HCEC 1CT (cell line): Measurements from ENCODE around the gene HOXA10.

ENCODE experiments used
- DNase-seq: peaks from one replicate; pipeline ENCODE4 v3.0.0-alpha.2; 2017

The HOXA10 gene

DNA sequence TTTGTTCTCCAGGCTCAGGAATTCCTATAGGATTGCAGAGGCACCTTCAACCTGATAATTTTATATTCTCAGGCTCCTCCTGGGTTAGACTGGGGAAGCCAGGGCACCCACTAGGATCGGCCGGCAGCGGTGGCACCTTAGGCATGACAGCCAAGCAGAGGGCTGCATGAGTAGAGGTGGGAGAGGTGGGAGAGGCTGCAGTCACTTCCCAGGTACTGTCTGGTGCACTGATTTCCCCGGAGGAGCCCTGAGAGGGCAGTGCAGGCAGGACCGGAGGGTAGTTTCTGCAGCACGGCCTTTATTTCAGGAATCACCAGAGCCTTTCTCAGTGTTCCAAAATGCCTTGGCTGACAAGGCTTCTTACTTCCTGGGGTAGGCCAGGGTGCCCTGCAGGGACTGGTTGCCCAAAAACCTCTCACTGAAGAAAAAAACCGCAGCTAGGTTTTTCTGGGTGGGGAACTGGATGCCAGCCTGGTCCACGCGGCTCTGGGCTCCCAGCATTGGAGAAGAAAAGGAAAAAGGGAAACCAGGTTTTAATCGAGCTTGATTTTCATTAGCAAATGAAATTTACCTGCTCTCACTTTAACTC is 29.3 kb upstream of the HOXA10 start:
- no peak for DNase-seq

GRCh38 chr7:27202862-27203134 is 28.7 kb upstream of the HOXA10 start:
- DNase-seq = no peak

DNA sequence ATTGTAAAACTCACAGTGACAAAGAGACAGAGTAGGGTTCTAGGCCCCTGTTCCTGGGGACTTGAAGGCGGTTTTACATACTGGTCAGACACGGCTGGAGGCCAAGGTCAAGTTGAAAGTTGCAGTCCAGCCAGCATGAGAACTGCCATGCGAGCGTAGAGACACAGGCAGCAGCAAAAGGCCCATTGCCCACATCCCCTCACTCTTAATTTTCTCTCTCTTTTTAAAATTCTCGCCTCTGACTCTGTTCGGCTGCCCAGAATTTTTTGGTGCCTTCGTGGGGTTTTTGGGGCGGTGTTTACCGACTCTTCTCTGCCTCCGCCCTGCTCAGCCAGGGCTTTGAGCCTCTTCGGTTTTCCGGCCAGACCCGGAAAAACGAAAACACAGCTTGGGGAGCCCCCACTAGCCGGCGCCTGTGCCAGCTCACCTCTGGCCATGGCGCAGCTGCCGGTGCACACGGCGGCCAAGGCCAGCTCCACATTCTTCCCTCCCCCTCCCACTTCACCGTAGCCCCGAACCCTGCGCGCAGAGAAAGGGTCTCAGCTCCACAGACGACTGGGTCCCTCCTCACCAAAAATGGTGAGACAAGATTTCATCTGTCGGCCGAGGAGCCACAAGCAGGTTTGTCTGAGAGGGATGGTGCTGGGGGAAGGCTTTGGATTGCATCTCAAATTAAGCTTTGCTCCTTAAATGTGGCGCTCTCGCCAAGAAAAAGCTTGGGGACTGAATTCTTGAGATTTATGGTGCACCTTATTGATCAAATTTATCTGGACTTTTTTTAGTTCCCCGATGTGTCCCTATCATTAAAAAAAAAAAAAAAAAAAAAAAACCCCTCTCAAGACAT is 28.1 kb upstream of the HOXA10 start:
- DNase-seq = no peak

DNA sequence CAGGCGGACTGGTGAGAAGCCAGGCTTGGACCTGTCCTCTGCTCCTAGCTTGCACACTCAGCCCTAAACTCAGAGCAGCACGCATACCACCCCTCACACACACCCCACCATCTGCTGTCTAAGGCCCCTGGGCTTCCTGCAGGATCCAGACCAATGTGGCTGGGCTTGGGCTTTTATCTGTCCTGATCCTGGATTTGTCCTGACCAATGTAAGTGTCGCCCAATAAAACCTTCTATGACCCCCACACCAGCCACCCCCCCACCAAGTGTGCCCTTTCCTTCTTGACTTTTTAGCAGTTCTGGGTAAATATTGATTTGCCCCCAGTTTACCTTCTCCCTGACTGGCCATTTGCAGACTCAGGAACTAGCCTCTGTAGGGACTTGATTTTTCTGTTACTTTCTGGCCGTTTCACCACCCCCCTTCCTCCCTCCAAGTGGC is 27.5 kb upstream of the HOXA10 start:
- DNase-seq = no peak

DNA sequence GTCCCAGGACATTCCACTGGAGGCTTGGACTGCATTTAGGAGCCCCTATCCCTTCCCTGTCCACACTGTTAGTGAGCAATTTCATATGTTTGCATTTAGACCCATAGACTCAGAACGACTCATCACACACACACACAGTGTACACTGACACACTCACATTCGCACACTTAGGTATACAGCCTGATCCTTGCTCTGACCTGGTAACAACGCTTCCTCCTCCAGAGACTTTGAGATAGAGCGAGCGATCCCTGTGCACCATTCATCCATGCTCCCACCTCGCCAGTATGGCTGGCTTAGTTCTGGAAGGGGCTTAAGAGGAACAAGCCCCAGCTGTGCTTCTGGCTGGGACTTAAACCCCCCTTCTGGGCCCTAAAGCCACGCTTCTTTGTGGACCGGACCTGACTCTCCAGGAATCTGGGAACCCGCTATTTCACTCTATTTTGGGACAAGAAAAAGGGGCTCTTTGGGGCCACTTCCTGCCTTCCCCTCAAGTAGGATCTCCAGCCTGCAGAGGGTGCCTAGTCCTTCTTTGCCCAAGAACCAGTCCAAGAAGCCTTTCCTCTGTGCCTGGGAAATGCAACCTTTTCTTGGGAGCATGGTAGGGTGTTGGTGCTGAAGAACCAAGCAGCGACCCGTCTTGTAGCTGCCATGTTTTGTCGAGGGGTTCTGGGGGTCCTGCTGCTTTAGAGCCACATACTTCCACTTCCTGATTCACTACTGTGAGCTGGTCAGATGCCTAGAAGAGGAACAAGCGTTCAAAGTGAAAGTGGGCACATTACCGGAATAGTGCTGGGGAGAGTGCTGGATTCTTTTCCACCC is 26.9 kb upstream of the HOXA10 start:
- DNase-seq = no peak

GRCh38 chr7:27199849-27200760 is 26.0 kb upstream of the HOXA10 start, which contains the start of gene HOXA13:
Gene HOXA13 (minus strand): TSS chr7:27200091. CDS start chr7:27200077, 14 bp downstream.
- peak; percentile 61 for DNase-seq

GRCh38 chr7:27198871-27199801 is 25.0 kb upstream of the HOXA10 start:
- DNase-seq = no peak

GRCh38 chr7:27198138-27198841 is 24.2 kb upstream of the HOXA10 start:
- DNase-seq = no peak

DNA sequence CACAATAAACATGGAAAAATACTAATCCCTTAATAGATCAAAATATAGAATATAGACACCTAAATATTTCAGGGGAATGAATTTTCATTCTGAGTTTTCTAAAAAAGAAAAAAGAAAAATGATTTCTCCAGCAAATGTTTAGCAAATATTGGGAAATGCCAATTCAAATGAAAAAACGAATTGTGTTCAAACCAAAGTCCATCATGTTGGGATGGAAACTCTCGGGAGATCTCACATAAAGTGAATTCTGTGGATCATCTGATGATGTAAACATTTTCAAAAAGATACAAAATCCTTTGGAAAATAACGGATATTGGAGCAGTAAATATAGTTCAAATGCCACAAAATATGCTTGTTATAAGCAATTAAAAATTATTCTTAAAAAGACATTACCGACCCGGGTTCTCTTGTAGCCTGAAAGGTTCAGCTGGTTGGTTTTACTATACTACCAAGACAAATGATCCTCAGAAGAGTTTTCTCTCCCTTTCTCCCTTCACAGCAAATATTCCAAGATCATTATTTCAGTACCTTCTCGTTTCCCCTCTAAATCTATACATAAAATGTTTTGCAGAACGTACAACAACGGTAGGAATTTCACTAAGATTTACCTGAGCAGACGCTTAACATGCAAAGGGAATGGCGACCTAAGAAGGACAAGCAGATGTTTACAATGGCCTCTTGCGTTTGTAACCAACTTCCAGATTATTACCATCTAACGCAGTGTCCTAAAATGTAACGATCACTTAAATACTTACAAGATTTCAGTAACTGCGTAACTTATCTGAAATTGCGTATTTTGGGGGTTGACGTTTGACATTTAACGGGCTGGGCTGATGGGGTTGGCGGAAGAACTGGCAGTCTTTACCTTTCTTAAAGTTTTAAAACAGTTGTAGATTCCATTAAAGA is 23.3 kb upstream of the HOXA10 start:
- DNase-seq = no peak

DNA sequence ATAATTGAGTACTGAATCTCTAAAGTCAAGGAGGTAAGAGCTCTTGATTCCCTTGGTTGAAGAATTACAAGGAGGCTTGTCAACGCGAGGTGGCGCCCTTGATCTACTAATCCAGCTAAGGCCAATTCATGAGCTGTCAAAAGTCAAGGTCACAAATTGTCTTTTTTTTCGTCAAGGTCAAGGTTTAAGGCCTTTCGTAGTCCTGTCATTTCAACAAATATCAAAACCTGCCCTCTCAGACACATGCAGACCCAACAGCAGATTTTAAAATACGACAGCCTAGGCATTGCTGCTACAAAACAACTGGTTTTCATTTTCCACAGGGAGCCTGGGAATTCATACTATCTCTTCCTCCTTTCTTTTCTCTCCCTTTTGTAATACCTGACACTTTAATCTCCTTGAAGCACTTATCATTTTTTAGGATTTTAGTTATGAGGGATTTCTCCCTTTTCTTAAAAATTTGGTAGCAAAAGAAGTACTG is 22.2 kb upstream of the HOXA10 start:
- DNase-seq = no peak

DNA sequence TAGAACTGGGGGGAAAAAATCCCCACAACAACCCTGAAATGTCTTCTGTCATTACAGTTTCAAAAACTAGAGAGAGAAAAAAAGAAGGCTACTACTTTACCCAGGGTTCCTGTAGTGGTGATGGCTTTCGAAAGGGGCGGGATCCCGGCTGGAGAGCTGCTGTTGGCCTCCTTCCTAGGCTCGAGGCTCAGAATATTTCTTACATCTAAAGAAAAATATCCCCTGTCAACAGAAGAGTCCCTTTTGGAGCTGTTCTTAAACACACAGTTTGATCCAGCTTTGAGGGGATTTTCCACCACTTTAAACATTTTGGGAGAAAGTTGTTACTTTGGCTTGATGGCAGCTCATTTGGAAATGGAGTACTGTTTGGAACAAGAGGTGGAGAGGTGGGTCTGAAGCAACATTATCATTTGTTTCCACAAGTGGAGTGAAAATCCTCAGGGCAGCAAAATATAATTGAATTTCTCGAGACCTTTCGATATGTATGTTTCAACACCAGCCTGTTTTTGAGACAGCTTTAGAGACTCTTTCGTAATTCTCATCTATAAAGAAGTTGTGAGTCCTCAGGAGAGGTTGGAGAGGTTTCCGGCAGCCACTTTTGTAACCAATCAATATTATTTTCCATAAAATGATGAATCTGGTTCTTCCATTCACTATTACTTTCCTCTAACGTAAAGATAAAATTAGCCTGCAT is 20.7 kb upstream of the HOXA10 start:
- DNase-seq = no peak

DNA sequence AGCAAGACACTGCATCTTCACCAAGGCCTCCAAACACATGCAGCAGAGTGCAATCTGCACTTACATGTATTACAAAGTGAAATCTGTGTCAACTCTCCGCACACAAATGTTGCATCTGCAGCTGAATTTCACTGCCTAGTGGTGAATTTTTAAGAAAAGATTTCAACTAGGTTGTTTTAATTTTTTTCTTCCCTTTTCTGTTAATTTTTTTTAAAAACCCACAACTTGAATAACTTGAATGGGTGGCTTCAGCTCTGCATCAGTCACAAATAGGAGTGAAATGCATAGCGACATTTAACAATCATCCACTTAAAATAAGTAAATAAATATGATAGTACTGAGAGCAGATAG is 19.9 kb upstream of the HOXA10 start:
- no peak for DNase-seq

DNA sequence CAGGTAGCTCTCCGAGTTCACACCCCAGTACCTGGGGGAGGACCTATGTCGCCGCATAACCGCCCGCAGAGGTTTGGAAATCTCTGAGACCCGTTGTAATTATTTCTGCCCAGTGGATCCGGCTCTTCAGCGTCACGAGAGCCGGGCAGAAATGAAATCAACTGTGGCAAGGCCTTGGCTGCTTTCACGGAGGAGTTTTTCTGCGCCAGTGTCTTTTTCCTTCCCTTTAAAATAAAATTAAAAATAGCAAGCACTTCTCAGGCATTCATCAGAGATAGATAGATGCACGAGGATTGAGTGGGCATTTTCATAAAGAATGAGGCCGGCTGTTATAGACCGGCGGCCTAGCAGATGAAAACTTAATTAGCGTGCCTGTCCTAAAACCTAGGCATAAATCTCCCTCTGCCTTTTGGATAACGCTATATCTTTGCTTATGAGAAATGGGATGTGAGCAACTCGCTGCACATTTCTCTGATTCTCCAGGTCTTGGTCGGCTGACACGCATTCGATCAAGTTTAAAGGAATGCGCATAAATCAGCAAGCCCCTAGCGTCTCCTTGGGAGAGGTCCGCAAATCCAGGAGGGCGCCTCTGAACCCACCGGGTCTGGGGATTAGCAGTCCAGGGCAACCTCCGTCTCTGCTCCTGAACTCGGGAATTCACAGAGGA is 19.3 kb upstream of the HOXA10 start:
- no peak for DNase-seq

DNA sequence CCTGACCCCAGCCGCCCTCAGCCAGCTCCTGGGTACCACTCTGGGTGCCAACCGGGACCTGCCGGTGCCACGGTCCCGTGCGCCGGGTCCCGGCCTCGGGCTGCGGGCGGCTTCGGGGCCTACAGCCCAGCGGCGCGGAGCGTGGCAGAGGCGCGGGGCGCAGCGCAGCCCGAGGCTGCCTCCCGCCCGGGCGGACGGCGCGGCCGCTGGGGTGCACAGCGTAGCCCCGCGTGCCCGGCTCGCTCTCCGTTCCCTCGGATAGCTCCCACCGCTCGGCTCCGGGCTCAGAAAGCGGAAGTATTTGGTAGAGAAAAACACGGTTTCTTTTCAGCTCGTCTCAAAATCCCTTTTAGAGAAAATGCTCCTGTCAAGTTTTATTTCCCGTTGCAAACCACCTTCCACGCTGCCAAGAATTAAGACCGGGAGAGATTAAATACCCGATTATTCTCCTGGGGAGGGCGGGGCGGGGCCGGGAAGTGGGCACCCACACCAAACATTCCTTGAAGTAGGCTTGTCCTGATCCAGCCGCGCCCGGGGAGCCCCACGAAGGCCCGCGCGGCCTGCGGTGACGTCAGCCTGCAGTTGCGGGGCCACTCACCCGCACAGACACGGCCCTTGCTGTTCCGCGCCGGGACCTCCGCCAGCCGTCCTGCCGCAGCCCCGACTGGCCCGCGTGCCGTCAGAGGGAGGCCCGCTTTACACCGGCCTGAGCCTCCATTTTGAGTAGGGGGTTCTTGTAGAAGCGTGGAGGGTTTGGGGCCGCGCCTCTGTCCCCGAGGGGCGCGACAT is 18.6 kb upstream of the HOXA10 start:
- peak; percentile 18 for DNase-seq

DNA sequence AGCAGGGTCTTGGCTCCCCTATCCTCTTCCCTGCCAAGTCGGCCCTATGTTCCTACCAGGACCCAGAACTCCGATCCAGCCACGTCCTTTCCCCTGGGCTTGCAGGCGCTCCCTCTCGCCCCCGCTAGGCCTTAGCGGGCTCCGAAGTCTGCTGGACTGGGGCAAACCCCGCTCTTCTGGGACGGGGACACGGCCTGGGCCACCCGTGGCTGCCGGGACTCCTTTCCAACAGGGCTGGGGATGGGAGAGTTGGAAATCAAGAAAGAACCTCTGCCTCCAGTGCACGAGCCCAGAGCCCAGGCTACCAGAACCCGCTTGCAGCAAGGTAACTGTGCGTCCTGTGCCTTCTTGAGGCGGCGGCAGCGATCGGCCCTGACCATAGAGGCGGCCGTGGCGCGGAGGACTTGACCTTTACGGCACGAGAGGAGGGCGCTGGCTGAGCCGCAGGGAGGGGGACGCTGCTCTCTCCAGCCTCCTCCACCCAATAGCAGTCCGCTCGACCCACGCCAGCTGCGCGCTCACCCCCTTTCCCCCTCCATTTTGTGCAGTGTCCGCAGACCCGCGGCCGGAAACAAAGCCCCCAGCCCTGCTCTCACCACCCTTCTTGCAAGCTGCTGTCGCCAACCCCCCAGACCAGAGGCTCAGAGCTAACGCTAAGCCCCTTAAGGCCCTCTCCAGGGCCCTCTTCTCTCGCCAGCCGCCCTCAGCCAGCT is 17.9 kb upstream of the HOXA10 start:
- peak; percentile 32 for DNase-seq

- DNase-seq = no peak
These were observed 17.1 kb upstream of the HOXA10 start for GRCh38 chr7:27191161-27191731.
